K562 (cell line): Measurements from ENCODE around the gene ALG11. TPM values are rescaled to one million over a fixed set of nuclear protein-coding genes. Genes with fewer than 3 reads are reported as not detected.

Experiments
- ZBTB40 ChIP-seq, 2 experiments: fragments of 450-650 bp in 1 of 2; sonication (generic) in 1 of 2; formaldehyde crosslinking in 1 of 2; IDR thresholded peaks; 2 replicates each; pipeline versions ENCODE4 v1.7.1 to v1.9.0; 2016 to 2022; ENCODE audit warnings: inconsistent platforms in 1 of 2, mild to moderate bottlenecking in 1 of 2, missing genetic modification reagents in 1 of 2
- ZNF165 ChIP-seq: fragments of 250-450 bp; sonication (Bioruptor Pico); IDR thresholded peaks from 2 replicates; pipeline ENCODE4 v1.4.0; 2020; ENCODE audit warnings: borderline replicate concordance
- polyA plus RNA-seq, 8 experiments: library from polyadenylated mRNA; depleted of rRNA in 4 of 8; stranded (reverse) in 5 of 8; unstranded in 3 of 8; fragments of >200 nt; fragmentation: Nextera tagmentation in 2 of 8; fragmentation: Illumina TruSeq in 1 of 8; extraction: Ambion mirVana in 2 of 8; extraction: Trizol in 1 of 8; gene quantifications; 2 replicates each; pipeline versions ENCODE4 v1.2.1 to v1.2.3, GENCODE V29; 2011 to 2014; ENCODE audit warnings: inconsistent platforms in 1 of 8, missing spikeins in 1 of 8
- total RNA-seq, 7 experiments: library from RNA; depleted of rRNA in 6 of 7; stranded (reverse); fragments of >200 nt in 6 of 7; fragmentation: Illumina TruSeq in 2 of 7; extraction: Trizol in 2 of 7; gene quantifications; 2 replicates each; pipeline versions ENCODE4 v1.2.1 to v1.2.3, GENCODE V29; 2011 to 2021; ENCODE audit warnings: low replicate concordance in 1 of 7
- TF ChIP-seq, protein P1 (sequence below): sonication (generic); formaldehyde crosslinking; IDR thresholded peaks from 2 replicates; pipeline ENCODE4 v1.8.1; 2023; ENCODE audit warnings: mild to moderate bottlenecking, missing genetic modification reagents

ALG11 gene
- total and polyA plus RNA-seq, 9 of the 15 experiments (the other 6 are each of a cell fraction or from before 2014, with no cell fraction given), result 7.3 to 19.2 (median 16.3) TPM

DNA sequence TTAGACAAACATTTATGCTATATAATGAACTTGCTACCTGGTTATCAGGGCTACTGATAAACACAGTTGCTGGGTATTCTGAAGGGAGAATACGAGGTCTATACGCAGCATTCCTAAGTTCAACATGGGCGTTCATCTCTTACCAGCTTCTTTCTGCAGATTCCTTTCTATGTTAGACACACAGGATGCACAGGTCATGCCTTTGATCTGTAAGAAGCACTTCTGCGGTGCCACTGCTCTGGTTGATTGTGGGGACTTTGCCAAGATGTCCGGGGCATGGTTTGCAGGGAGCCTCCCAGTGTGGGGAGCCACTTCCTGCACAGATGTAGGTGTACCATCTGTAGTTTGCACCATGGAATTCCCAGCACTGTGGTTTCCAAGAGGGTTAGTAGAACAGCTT lies 41.8 kb upstream of the ALG11 start (continued):
- no peak for TF ChIP-seq ZNF165 (CRISPR knock-in tag)
- TF ChIP-seq ZBTB40 (IDR thresholded peaks at IDR 0.05), result no peak
- no peak for TF ChIP-seq ZBTB40 (CRISPR knock-in tag; IDR thresholded peaks at IDR 0.05)
- TF ChIP-seq, protein P1, sequence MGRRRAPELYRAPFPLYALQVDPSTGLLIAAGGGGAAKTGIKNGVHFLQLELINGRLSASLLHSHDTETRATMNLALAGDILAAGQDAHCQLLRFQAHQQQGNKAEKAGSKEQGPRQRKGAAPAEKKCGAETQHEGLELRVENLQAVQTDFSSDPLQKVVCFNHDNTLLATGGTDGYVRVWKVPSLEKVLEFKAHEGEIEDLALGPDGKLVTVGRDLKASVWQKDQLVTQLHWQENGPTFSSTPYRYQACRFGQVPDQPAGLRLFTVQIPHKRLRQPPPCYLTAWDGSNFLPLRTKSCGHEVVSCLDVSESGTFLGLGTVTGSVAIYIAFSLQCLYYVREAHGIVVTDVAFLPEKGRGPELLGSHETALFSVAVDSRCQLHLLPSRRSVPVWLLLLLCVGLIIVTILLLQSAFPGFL (CRISPR knock-in tag), result no peak
